ENCODE results near the gene FAM163A.

GRCh38 chr1:179750630-179751029 lies 7.5 kb downstream of the FAM163A start:
- no peak for TF ChIP-seq POLR2AphosphoS5 (IDR thresholded peaks at IDR 0.05; ENCODE audit: borderline replicate concordance, low read depth, low read length)
- no peak for TF ChIP-seq EZH2 (IDR thresholded peaks at IDR 0.05)
- no peak for TF ChIP-seq FOXP2 (optimal IDR thresholded peaks at IDR 0.05; ENCODE audit: control extremely low read depth, extremely low read length, insufficient read depth)

Data from SK-N-MC (cell line).